Measurements from ENCODE around the gene WDR64. TPM values are rescaled to one million over a fixed set of nuclear protein-coding genes. Genes with fewer than 3 reads are reported as not detected.

WDR64 gene
- total and polyA plus RNA-seq, 2 donors (not counting 3 experiments of a cell fraction or from before 2014, with no cell fraction given), result not detected

DNA sequence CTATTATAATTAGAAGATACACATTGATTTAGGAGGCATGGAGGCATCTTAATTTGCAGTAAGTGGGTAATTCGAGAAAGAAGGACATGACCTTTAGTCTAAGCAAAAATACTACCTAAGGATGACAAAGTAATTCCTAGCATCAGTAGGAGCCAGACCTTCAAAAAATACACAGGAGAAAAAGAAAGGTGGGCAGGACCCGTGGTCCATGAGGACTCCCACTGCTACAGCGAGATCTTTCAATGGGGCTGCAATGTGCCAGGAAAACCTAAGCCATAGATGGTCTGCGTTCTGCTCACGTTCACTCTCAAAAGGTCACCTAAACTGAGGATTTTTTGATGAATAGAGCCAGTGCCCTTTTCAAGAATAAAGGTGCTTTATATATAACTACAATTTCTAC lies 185.3 kb downstream of the WDR64 start:
- peaks cover 18% of the 10 kb centered on the region for H3K4me1 ChIP-seq (ENCODE audit: control insufficient read depth, extremely low read depth, insufficient read depth, low read length)
- peak overlapping the region; percentile 17 for H3K4me2 ChIP-seq (ENCODE audit: insufficient read depth, low read length)
- no peaks in the 10 kb centered on the region for H3K79me2 ChIP-seq (ENCODE audit: control insufficient read depth, insufficient read depth, low read length)
- H3K4me3 ChIP-seq (replicated peaks in 1 of 3; ENCODE audit: insufficient read depth in 1 of 3, low read depth in 1 of 3, low read length in 3 of 3), result no peak overlapping the region
- H3K9ac ChIP-seq (replicated peaks; ENCODE audit: extremely low read depth, insufficient read depth, low read length), result no peak overlapping the region
- BruUV-seq (replicated peaks), result no TSS peak
- dilution Hi-C loops (cut with MboI; ENCODE audit: extremely low pct_ligation_motif_present, low sequenced_read_pairs), result no loop called here
- peak overlapping the region; percentile 3 for H3K27ac ChIP-seq (ENCODE audit: insufficient read depth, low read depth, low read length)
- DNase-seq (ENCODE audit: low read depth, low spot score) (peak; percentile 6), FAIRE-seq (no peak)
- H3K27me3 ChIP-seq (ENCODE audit: control insufficient read depth in 2 of 2, insufficient read depth in 2 of 2, low read length in 2 of 2), result peaks cover 3 to 11% of the 10 kb centered on the region in 2 experiments
- TF ChIP-seq POLR2A (IDR thresholded peaks at IDR 0.05; ENCODE audit: low read depth, low read length) (no peak), MAX (IDR thresholded peaks at IDR 0.05; ENCODE audit: insufficient read depth, insufficient read length) (no peak), POLR2AphosphoS5 (IDR thresholded peaks at IDR 0.05; ENCODE audit: insufficient read depth, low read depth, low read length) (no peak), CTCF (IDR thresholded peaks at IDR 0.05; ENCODE audit: extremely low read depth in 1 of 2, insufficient read depth in 1 of 2, low read depth in 1 of 2, low read length in 2 of 2) (no peak), EZH2 (IDR thresholded peaks at IDR 0.05; ENCODE audit: borderline replicate concordance, low read depth, low read length, severe bottlenecking) (no peak), JUN (IDR thresholded peaks at IDR 0.05; ENCODE audit: borderline replicate concordance, insufficient read depth, insufficient read length, low read depth) (no peak), GATA2 (IDR thresholded peaks at IDR 0.05; ENCODE audit: insufficient read depth, insufficient read length, low read depth, low read length) (no peak), FOS (IDR thresholded peaks at IDR 0.05; ENCODE audit: borderline replicate concordance, insufficient read depth, low read length) (no peak), MYC (IDR thresholded peaks at IDR 0.05; ENCODE audit: low read depth, low read length) (no peak)
- H2AFZ ChIP-seq (ENCODE audit: low read depth, low read length), result no peak overlapping the region
- H3K9me1 ChIP-seq (replicated peaks; ENCODE audit: control insufficient read depth, extremely low read depth, insufficient read depth, low read length), result no peaks in the 10 kb centered on the region
- no peaks in the 10 kb centered on the region for H3K36me3 ChIP-seq (ENCODE audit: control insufficient read depth in 2 of 2, extremely low read depth in 1 of 2, insufficient read depth in 2 of 2, low read length in 2 of 2)
- H3K9me3 ChIP-seq (replicated peaks; ENCODE audit: control insufficient read depth, insufficient read depth, low read length), result no peaks in the 10 kb centered on the region
- CTCF ChIA-PET, result interaction anchor here (1.3 to 1.6 kb wide), 2 partner anchors 227 kb away, joined by 3 to 5 read pairs; no protein-coding TSS in a partner anchor
- intact Hi-C loops (cut with micrococcal nuclease), result no loop called here
- POLR2A ChIA-PET, result no interaction called here
- H4K20me1 ChIP-seq (replicated peaks; ENCODE audit: control insufficient read depth, extremely low read depth, insufficient read depth, low read length), result no peaks in the 10 kb centered on the region

Data from endothelial cell of umbilical vein (primary cell).